Keratinocyte (primary cell): ENCODE measurements around the gene CDYL. TPM values are rescaled to one million over a fixed set of nuclear protein-coding genes. Genes with fewer than 3 reads are reported as not detected.

Experiments used
- DNase-seq: peaks from one replicate; pipeline ENCODE4 v3.0.0-alpha.2; 2011; ENCODE audit warnings: low read depth, missing footprints, low spot score
- FAIRE-seq: peaks from 2 replicates; lab custom pipeline; 2011; peaks lifted over from hg19 to GRCh38; lab: Jason Lieb, UNC
- H2AFZ ChIP-seq: 2 replicates; pipeline ENCODE4 v1.6.0; 2012; ENCODE audit warnings: low read length, control low read depth, inconsistent platforms; ENCODE audit not compliant: control insufficient read depth
- H3K27ac ChIP-seq: 2 replicates; pipeline ENCODE4 v1.5.1; 2011; ENCODE audit warnings: low read length; ENCODE audit not compliant: control insufficient read depth, insufficient read depth
- H3K27me3 ChIP-seq: 3 replicates; pipeline ENCODE4 v1.6.0; 2011; ENCODE audit warnings: low read length; ENCODE audit not compliant: control insufficient read depth, insufficient read depth; ENCODE audit errors: extremely low read depth
- H3K36me3 ChIP-seq, 2 experiments: 2 replicates in 1 of 2; 3 replicates in 1 of 2; pipeline ENCODE4 v1.5.1; 2011; ENCODE audit warnings: low read length in 2 of 2, mild to moderate bottlenecking in 1 of 2; ENCODE audit not compliant: control insufficient read depth in 2 of 2, insufficient read depth in 2 of 2; ENCODE audit errors: extremely low read depth in 1 of 2
- H3K4me1 ChIP-seq: 3 replicates; pipeline ENCODE4 v1.5.1; 2011; ENCODE audit warnings: low read length; ENCODE audit not compliant: control insufficient read depth, insufficient read depth; ENCODE audit errors: extremely low read depth
- H3K4me2 ChIP-seq: 3 replicates; pipeline ENCODE4 v1.6.0; 2011; ENCODE audit warnings: low read depth, low read length; ENCODE audit not compliant: control insufficient read depth, insufficient read depth; ENCODE audit errors: extremely low read depth
- H3K4me3 ChIP-seq, 3 experiments: fragments of 200-600 bp in 1 of 3; sonication (generic) in 1 of 3; 2 replicates in 2 of 3; 3 replicates in 1 of 3; pipeline ENCODE4 v1.5.1; 2011 to 2016; ENCODE audit warnings: low read length in 3 of 3, mild to moderate bottlenecking in 3 of 3, control low read depth in 2 of 3, inconsistent platforms in 1 of 3, low read depth in 1 of 3, mixed read lengths in 1 of 3, mixed run types in 1 of 3, moderate library complexity in 1 of 3; ENCODE audit not compliant: control insufficient read depth in 2 of 3, insufficient read depth in 2 of 3; ENCODE audit errors: extremely low read depth in 1 of 3
- H3K79me2 ChIP-seq: 2 replicates; pipeline ENCODE4 v1.6.0; 2012; ENCODE audit warnings: low read length; ENCODE audit not compliant: control insufficient read depth, insufficient read depth
- H3K9ac ChIP-seq: 3 replicates; pipeline ENCODE4 v1.6.0; 2011; ENCODE audit warnings: low read length; ENCODE audit not compliant: control insufficient read depth, insufficient read depth; ENCODE audit errors: extremely low read depth
- H3K9me1 ChIP-seq: 3 replicates; pipeline ENCODE4 v1.6.0; 2011; ENCODE audit warnings: low read length; ENCODE audit not compliant: control insufficient read depth, insufficient read depth; ENCODE audit errors: extremely low read depth
- H3K9me3 ChIP-seq: 2 replicates; pipeline ENCODE4 v1.5.1; 2012; ENCODE audit warnings: low read depth, low read length; ENCODE audit not compliant: control insufficient read depth
- H4K20me1 ChIP-seq: 3 replicates; pipeline ENCODE4 v1.6.0; 2011; ENCODE audit warnings: low read length; ENCODE audit not compliant: control insufficient read depth, insufficient read depth; ENCODE audit errors: extremely low read depth
- EZH2 ChIP-seq: IDR thresholded peaks from one replicate; pipeline ENCODE4 v1.6.1; 2012; ENCODE audit warnings: inconsistent platforms, mild to moderate bottlenecking, low read length, moderate library complexity
- dilution Hi-C: fragments of 300-500 bp; cut with MboI; formaldehyde crosslinking; loops from one replicate; pipeline ENCODE4 v1.7.0; 2020; ENCODE audit warnings: low sequenced_read_pairs; ENCODE audit not compliant: extremely low pct_ligation_motif_present
- polyA plus RNA-seq, 5 experiments: library from polyadenylated mRNA; depleted of rRNA in 3 of 5; stranded (reverse) in 3 of 5; stranded (forward) in 1 of 5; unstranded in 1 of 5; fragments of >200 nt; gene quantifications; 1 replicate in 1 of 5; 2 replicates in 3 of 5; 3 replicates in 1 of 5; pipeline versions ENCODE4 v1.2.1 to v1.2.3, GENCODE V29; 2011 to 2012; ENCODE audit warnings: missing spikeins in 2 of 5, low read depth in 1 of 5, low replicate concordance in 1 of 5
- TF ChIP-seq, protein P1 (sequence below), 3 experiments: IDR thresholded peaks in 1 of 3; conservative IDR thresholded peaks in 1 of 3; optimal IDR thresholded peaks in 1 of 3; 2 replicates in 2 of 3; 3 replicates in 1 of 3; pipeline versions ENCODE3 to v1.5.1; 2011; ENCODE audit warnings: low read length in 3 of 3, mild to moderate bottlenecking in 3 of 3, moderate library complexity in 2 of 3, control low read depth in 1 of 3, inconsistent platforms in 1 of 3; ENCODE audit not compliant: insufficient read depth in 2 of 3; ENCODE audit errors: extremely low read depth in 1 of 3

The CDYL gene
- polyA plus RNA-seq, 1 donor (not counting 4 experiments of a cell fraction or from before 2014, with no cell fraction given), result 48.0 TPM

DNA sequence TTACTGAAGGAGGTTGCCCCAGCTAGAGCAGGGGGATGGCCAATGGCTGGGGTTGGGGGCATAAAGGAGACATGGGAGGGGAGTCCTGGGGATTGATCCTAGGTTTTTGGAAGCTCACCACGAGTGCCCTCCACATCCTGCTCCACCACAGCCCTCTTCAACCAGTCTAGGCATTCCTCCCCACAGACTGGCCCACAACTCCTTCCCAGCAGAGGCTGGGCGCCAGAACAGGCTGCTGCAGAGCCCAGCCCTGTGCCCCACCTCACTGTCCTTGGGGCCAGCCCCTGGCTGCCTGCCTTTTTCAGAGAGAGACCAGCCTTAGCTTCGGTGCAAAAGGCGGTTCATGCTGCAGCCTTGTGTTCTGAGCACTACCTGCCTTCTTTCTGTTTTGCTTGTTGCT, 211.2 kb downstream of the CDYL start:
- no peak overlapping the region for H2AFZ ChIP-seq
- no peak overlapping the region for H3K27ac ChIP-seq
- no peak overlapping the region for H3K9ac ChIP-seq
- FAIRE-seq (no peak), DNase-seq (no peak)
- no peaks in the 10 kb centered on the region for H3K4me1 ChIP-seq
- H3K4me2 ChIP-seq, result no peak overlapping the region
- H3K4me3 ChIP-seq, result no peak overlapping the region
- dilution Hi-C loops, result no loop called here
- no peak for TF ChIP-seq EZH2
- TF ChIP-seq, protein P1, sequence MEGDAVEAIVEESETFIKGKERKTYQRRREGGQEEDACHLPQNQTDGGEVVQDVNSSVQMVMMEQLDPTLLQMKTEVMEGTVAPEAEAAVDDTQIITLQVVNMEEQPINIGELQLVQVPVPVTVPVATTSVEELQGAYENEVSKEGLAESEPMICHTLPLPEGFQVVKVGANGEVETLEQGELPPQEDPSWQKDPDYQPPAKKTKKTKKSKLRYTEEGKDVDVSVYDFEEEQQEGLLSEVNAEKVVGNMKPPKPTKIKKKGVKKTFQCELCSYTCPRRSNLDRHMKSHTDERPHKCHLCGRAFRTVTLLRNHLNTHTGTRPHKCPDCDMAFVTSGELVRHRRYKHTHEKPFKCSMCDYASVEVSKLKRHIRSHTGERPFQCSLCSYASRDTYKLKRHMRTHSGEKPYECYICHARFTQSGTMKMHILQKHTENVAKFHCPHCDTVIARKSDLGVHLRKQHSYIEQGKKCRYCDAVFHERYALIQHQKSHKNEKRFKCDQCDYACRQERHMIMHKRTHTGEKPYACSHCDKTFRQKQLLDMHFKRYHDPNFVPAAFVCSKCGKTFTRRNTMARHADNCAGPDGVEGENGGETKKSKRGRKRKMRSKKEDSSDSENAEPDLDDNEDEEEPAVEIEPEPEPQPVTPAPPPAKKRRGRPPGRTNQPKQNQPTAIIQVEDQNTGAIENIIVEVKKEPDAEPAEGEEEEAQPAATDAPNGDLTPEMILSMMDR (optimal IDR thresholded peaks at IDR 0.05 in 1 of 3, IDR thresholded peaks at IDR 0.05 in 1 of 3, conservative IDR thresholded peaks at IDR 0.05 in 1 of 3; ENCODE audit: extremely low read depth in 1 of 3, insufficient read depth in 2 of 3, low read length in 3 of 3), result no peak
- H3K79me2 ChIP-seq, result no peaks in the 10 kb centered on the region
- no peaks in the 10 kb centered on the region for H3K9me3 ChIP-seq
- no peaks in the 10 kb centered on the region for H3K9me1 ChIP-seq
- no peaks in the 10 kb centered on the region for H3K36me3 ChIP-seq
- H4K20me1 ChIP-seq, result no peaks in the 10 kb centered on the region
- H3K27me3 ChIP-seq, result no peaks in the 10 kb centered on the region

DNA sequence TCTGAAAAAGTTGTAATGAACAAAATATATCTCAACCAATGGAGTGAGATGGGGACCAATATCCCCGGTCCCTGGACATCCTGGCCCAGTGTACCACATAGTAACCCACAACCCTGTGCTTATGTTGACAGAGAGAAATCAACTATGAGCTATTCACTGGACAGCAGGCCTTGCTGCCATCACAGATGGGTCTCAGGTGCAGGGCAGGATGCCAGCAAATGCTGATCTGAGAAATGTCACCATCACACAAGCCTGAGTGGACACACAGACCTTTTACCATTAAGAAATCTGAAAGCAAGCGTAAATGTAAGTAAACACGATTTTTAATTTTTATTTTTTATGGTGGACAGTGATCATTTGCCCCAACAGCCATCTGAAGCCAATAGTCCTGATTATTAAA, 218.5 kb downstream of the CDYL start:
- Histone ChIP-seq H3K4me1 (no peaks in the 10 kb centered on the region), H3K4me3 (no peak overlapping the region), H3K9me3 (no peaks in the 10 kb centered on the region), H3K27me3 (no peaks in the 10 kb centered on the region), H4K20me1 (no peaks in the 10 kb centered on the region), H3K4me2 (no peak overlapping the region), H3K27ac (no peak overlapping the region), H2AFZ (no peak overlapping the region), H3K79me2 (no peaks in the 10 kb centered on the region), H3K9ac (no peak overlapping the region), H3K36me3 (peaks cover 4 to 6% of the 10 kb centered on the region in 2 experiments), H3K9me1 (no peaks in the 10 kb centered on the region)
- no peak for TF ChIP-seq EZH2
- TF ChIP-seq, protein P1 (optimal IDR thresholded peaks at IDR 0.05 in 1 of 3, IDR thresholded peaks at IDR 0.05 in 1 of 3, conservative IDR thresholded peaks at IDR 0.05 in 1 of 3; ENCODE audit: extremely low read depth in 1 of 3, insufficient read depth in 2 of 3, low read length in 3 of 3), result no peak
- no peak for FAIRE-seq
- dilution Hi-C loops, result no loop called here
- DNase-seq, result no peak
